OCI-LY7 (cell line): Measurements from ENCODE around the gene CTNS. TPM values are rescaled to one million over a fixed set of nuclear protein-coding genes. Genes with fewer than 3 reads are reported as not detected.

Experiments used
- BruUV-seq: library from RNA; stranded (reverse); fragments of 400-500 nt; replicated peaks from 2 replicates; lab custom pipeline; 2021; lab: Mats Ljungman, UMichigan
- CTCF ChIA-PET: fragments of 300-600 bp; sonication (Branson Sonifier 250); formaldehyde crosslinking; loops from one replicate; lab custom pipeline; 2022; ENCODE audit warnings: antibody characterized with exemption; ENCODE audit not compliant: unreplicated experiment; lab: Charles Lee
- POLR2A ChIA-PET: fragments of 300-600 bp; sonication (Branson Sonifier 250); formaldehyde crosslinking; loops from one replicate; lab custom pipeline; 2022; ENCODE audit warnings: antibody characterized with exemption; lab: Charles Lee
- DNase-seq: peaks from one replicate; pipeline ENCODE4 v3.0.0-alpha.2; 2015; ENCODE audit warnings: low spot score
- H2AFZ ChIP-seq: fragments of 200-600 bp; sonication (generic), shearing (Covaris generic); 2 replicates; pipeline ENCODE4 v1.6.1; 2014; ENCODE audit warnings: mild to moderate bottlenecking, antibody characterized with exemption, low read length, moderate library complexity
- H3K27ac ChIP-seq: fragments of 200-600 bp; sonication (generic); 2 replicates; pipeline ENCODE4 v1.5.1; 2014; ENCODE audit warnings: mixed run types, low read depth, mild to moderate bottlenecking, moderate library complexity, low read length, inconsistent platforms; ENCODE audit not compliant: poor library complexity, severe bottlenecking
- H3K36me3 ChIP-seq: fragments of 200-600 bp; sonication (generic); 2 replicates; pipeline ENCODE4 v1.6.1; 2014; ENCODE audit warnings: mild to moderate bottlenecking, antibody characterized with exemption, low read length, moderate library complexity, mixed read lengths; ENCODE audit not compliant: insufficient read depth
- H3K4me1 ChIP-seq: fragments of 200-600 bp; sonication (generic); 2 replicates; pipeline ENCODE4 v1.5.1; 2014; ENCODE audit warnings: mild to moderate bottlenecking, low read length; ENCODE audit not compliant: insufficient read depth, poor library complexity, severe bottlenecking
- H3K4me2 ChIP-seq: fragments of 200-600 bp; sonication (generic); 2 replicates; pipeline ENCODE4 v1.6.1; 2014; ENCODE audit warnings: mild to moderate bottlenecking, low read length
- H3K4me3 ChIP-seq: fragments of 200-600 bp; sonication (generic); 2 replicates; pipeline ENCODE4 v1.5.1; 2014; ENCODE audit warnings: mild to moderate bottlenecking, low read depth, low read length; ENCODE audit not compliant: poor library complexity, severe bottlenecking
- H3K79me2 ChIP-seq: fragments of 200-600 bp; sonication (generic); 2 replicates; pipeline ENCODE4 v1.6.1; 2016; ENCODE audit warnings: low read depth, mild to moderate bottlenecking, low read length, moderate library complexity, mixed read lengths; ENCODE audit not compliant: insufficient read depth
- H3K9me2 ChIP-seq: fragments of 200-600 bp; sonication (generic); 2 replicates; pipeline ENCODE4 v1.6.1; 2016; ENCODE audit warnings: mild to moderate bottlenecking, low read length, mixed read lengths; ENCODE audit not compliant: insufficient read depth
- H3K9me3 ChIP-seq: fragments of 200-600 bp; sonication (generic); 2 replicates; pipeline ENCODE4 v1.6.1; 2014; ENCODE audit warnings: mild to moderate bottlenecking, mixed run types, low read length, mixed read lengths
- H4K20me1 ChIP-seq: fragments of 200-600 bp; sonication (generic); 2 replicates; pipeline ENCODE4 v1.6.1; 2014; ENCODE audit warnings: mild to moderate bottlenecking, antibody characterized with exemption, low read length, moderate library complexity, mixed read lengths; ENCODE audit not compliant: insufficient read depth
- EZH2phosphoT487 ChIP-seq: fragments of 200-600 bp; sonication (generic); IDR thresholded peaks from 2 replicates; pipeline ENCODE4 v1.6.1; 2018; ENCODE audit warnings: low read depth, borderline replicate concordance, mild to moderate bottlenecking, mixed run types, antibody characterized with exemption, low read length, moderate library complexity, mixed read lengths
- intact Hi-C: fragments of 100-400 bp; cut with micrococcal nuclease; formaldehyde crosslinking; loops from one replicate; pipeline ENCODE4 v1.10.0; 2022; ENCODE audit not compliant: unreplicated experiment
- total RNA-seq, 2 experiments: library from RNA; depleted of rRNA in 1 of 2; stranded (reverse); fragments of >200 nt in 1 of 2; shearing (Covaris generic) in 1 of 2; gene quantifications; 2 replicates each; pipeline ENCODE4 v1.2.3, GENCODE V29; 2014 to 2022
- TF ChIP-seq, protein P1 (sequence below): fragments of 200-600 bp; sonication (generic); conservative IDR thresholded peaks from 2 replicates; pipeline ENCODE4 v1.5.1; 2014; ENCODE audit warnings: mild to moderate bottlenecking, antibody characterized with exemption, low read length, moderate library complexity, mixed read lengths

Gene CTNS
- total RNA-seq, 2 experiments from 2014 or later: 5.6 to 13.6 TPM

GRCh38 chr17:3656755-3657587 lies 20.4 kb downstream of the CTNS start:
- no peak overlapping the region for H3K4me3 ChIP-seq
- H4K20me1 ChIP-seq: no peaks in the 10 kb centered on the region
- ChIA-PET POLR2A (interaction anchor here (0.7 kb wide), 1 partner anchor 11 kb away, joined by 3 read pairs; no protein-coding TSS in a partner anchor), CTCF (no interaction called here)
- no peaks in the 10 kb centered on the region for H3K36me3 ChIP-seq
- intact Hi-C loops: no loop called here
- no peak for DNase-seq
- H3K9me3 ChIP-seq: no peaks in the 10 kb centered on the region
- no peaks in the 10 kb centered on the region for H3K79me2 ChIP-seq
- H3K4me1 ChIP-seq: no peaks in the 10 kb centered on the region
- TF ChIP-seq, protein P1, sequence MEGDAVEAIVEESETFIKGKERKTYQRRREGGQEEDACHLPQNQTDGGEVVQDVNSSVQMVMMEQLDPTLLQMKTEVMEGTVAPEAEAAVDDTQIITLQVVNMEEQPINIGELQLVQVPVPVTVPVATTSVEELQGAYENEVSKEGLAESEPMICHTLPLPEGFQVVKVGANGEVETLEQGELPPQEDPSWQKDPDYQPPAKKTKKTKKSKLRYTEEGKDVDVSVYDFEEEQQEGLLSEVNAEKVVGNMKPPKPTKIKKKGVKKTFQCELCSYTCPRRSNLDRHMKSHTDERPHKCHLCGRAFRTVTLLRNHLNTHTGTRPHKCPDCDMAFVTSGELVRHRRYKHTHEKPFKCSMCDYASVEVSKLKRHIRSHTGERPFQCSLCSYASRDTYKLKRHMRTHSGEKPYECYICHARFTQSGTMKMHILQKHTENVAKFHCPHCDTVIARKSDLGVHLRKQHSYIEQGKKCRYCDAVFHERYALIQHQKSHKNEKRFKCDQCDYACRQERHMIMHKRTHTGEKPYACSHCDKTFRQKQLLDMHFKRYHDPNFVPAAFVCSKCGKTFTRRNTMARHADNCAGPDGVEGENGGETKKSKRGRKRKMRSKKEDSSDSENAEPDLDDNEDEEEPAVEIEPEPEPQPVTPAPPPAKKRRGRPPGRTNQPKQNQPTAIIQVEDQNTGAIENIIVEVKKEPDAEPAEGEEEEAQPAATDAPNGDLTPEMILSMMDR: no peak
- TF ChIP-seq EZH2phosphoT487: no peak
- BruUV-seq: no TSS peak
- no peak overlapping the region for H3K4me2 ChIP-seq
- H3K27ac ChIP-seq: no peak overlapping the region
- no peak overlapping the region for H2AFZ ChIP-seq
- H3K9me2 ChIP-seq: no peaks in the 10 kb centered on the region

- Histone ChIP-seq H3K4me3 (no peak overlapping the region), H3K4me1 (no peaks in the 10 kb centered on the region), H3K4me2 (no peak overlapping the region), H3K79me2 (no peaks in the 10 kb centered on the region), H3K36me3 (no peaks in the 10 kb centered on the region), H3K27ac (no peak overlapping the region), H3K9me3 (no peaks in the 10 kb centered on the region), H4K20me1 (no peaks in the 10 kb centered on the region), H2AFZ (no peak overlapping the region), H3K9me2 (no peaks in the 10 kb centered on the region)
- no peak for DNase-seq
- BruUV-seq: no TSS peak
- intact Hi-C loops: no loop called here
- TF ChIP-seq, protein P1: no peak
- TF ChIP-seq EZH2phosphoT487: no peak
- POLR2A ChIA-PET: no interaction called here
- CTCF ChIA-PET: no interaction called here
These were observed 21.0 kb downstream of the CTNS start for GRCh38 chr17:3657588-3657869.
